CD4-positive, alpha-beta T cell treated with Interleukin-6 for 4 hours (primary cell): ENCODE results near the gene CYTH3.
"Not testable (repeated sequence)": the region's sequence is repeated elsewhere in the genome, so short reads cannot be mapped to it uniquely, and the experiment has no call there.

ENCODE experiments used
- DNase-seq: peaks from one replicate; pipeline ENCODE4 v3.0.0-alpha.2; 2020; ENCODE audit warnings: mixed read lengths

The CYTH3 gene

DNA sequence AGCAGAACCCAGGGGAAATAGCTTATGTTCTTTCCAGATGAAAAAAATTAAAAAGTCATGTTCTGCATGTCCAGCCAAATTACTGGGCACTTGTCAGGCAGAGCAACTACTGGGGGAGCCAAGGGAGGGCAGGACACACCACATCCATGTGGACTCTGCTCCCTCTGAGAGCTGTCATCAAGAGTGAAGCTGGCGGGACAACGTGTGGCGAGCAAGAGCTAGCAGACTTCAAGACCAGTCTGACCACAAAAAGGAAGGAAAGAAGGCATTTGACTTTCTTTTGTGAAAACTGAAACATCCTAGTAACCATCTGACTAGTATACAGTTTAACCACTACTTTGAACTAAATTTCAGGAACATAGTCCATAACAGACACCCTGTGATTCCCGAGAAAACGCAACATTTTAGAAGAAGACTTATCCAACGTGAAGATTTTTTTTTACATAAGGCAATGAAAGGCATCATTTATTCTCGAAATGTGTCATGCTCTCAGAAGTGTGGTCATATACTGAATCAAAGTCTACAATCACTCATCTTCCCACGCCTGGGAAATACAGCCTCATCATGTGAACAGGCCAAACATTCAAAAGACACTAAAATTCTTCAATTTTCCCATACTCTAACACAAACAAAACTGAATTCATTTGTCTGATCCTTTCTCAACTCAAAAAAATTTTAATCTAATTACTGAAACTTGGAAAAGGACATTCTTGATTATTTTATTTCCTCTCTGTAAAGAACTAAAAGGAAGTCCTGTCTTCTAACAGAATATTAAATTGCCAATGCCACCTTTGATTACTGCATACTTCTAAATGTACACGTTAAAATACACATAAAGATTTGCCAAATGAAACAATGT, 15.5 kb downstream of the CYTH3 start:
- no peak for DNase-seq

DNA sequence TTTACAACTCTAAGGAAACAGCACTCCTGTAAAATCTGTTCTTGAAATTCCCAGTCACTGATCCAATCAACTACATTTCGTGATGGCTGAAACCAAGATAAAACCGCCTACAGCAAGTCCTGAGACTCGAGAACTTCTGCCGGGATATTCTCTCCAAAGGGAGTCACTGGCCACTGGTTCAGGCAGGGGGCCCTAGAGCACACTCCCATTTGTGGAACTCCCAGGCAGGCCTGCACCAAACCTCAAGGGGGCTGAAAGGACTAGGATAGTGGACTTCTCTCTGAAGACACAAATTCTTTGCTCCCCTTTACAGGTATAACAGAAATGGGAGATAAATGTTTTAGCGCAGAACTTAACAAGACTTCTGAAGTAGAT, 16.3 kb downstream of the CYTH3 start:
- DNase-seq, result no peak

DNA sequence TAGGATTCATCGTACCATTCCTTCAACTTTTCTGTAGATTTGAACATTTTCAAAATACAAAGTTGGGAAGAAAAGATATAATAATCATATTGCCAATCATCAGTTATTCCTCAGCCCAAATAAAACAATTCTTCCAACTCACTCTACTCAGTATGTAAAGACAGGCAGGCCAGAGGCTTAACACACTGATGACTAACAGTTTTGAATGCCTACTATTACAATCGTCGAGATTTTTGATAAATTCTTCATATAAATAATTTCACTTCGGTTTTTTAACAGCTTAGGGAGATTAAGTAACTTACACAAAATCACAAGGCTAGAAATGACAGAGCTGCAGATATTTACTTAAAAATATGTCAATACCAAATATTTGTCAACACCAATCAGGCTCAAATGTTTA, 17.6 kb downstream of the CYTH3 start:
- DNase-seq, result no peak

DNA sequence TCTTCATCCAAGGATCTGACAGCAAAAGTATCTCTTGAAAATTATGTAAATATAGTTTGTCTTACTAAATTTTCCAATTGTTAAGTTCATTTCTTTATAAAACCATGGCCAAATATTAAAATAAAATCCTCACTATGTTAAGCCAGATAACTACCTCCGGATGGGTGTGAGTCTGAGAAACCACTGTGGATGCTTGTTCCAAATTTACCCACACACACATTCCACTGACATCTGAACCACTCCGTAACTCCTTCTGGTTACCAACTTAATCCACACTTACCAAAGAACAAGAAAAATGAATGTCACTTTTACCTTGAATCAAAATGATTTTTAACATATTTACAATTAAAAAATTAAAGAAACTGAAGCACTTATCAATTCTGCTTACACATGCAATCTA, 19.7 kb downstream of the CYTH3 start:
- DNase-seq, result no peak

DNA sequence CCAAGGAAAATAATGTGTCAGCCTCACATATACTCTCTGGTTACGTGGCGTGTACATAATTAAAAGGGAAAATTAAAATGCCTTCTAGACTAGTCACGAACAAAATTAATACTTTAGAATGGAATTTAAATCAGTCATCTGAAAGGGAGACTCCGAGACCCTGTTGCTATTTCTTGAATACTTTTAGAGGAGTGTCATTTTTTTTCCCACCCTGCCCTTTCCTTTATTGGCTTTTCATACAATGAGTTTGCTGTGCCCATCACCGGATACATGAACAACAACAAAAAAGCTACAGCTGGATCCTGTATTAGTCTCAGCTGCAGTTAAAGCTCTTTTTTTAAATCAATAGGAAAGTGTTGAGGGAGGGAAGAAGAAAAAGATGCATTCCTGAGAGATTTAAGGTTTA, 20.1 kb downstream of the CYTH3 start:
- DNase-seq, result no peak

DNA sequence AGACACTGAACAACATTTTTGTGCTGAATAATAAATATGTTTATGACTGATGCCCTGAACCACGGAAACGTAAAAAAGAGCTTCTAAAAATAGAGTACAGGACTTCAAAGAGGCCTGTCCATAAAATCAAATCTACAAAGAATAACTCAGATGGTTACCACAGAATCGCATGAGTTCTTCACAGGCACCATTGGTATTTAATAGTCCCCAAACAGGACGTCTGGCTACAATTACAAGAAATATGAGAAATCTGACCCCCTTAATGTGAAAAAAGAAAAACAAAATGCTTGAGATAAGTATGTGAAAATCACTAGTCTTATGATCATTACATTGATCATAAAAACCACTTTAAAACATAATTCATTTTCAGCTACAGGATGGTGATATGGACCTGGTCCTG, 20.8 kb downstream of the CYTH3 start:
- no peak for DNase-seq

DNA sequence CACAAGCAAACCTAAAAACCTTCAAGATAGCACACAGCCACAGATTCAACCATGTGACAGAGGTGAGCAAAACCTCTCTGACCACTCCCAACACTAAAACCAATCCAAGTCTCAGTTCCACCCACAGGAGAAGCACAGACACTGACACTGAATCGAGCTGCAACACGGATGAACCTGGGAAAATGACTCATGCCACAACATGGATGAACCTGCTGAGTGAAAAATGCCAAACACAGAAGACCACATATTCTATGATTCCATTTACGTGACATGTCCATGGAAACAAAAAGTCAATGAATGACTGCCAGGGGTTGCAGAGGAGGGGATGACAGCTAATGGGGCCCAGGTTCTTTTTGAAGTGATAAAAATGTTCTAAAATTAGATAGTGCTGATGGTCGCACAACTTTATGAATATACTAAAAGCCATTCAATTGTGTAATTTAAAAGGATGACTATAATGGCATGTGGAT, 22.0 kb downstream of the CYTH3 start:
- no peak for DNase-seq

DNA sequence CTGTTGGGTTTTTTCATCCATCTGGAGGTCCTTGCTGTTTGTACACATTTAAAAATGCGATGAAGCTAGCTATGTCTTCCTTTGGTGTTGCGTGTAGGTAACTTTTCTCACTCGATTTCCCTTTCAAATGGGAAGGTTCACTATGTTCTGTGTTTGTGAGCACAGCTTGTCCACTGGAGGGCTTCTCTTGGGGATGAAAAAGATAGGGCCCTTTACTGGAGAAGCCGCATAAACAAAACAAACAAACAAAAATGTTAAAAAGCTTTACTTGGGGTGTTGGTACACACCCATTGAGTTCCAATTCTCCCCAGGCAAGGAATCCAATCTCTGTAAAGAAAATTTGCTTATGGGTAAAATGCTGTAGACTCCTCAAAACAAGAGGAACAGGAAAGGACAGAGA, 23.4 kb downstream of the CYTH3 start:
- no peak for DNase-seq

DNA sequence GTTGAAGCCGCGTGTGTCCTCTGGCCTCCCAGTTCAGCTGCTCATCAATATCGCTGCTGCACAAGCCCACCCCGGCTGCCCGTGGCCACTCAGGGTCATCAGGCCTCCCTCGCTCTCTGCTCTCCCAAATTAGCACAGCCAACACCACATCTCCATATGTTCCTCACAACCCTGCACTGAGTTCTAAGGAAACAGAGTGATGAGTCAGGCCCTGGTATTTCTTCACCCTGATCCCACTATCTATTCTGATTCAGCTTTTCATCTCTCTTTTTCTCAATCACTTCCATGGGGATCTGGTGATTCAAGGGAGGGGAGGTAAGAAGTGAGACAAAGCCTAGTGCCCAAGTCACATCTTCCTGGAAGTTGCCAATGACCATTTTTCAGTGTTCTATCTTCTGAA, 23.8 kb downstream of the CYTH3 start:
- no peak for DNase-seq

DNA sequence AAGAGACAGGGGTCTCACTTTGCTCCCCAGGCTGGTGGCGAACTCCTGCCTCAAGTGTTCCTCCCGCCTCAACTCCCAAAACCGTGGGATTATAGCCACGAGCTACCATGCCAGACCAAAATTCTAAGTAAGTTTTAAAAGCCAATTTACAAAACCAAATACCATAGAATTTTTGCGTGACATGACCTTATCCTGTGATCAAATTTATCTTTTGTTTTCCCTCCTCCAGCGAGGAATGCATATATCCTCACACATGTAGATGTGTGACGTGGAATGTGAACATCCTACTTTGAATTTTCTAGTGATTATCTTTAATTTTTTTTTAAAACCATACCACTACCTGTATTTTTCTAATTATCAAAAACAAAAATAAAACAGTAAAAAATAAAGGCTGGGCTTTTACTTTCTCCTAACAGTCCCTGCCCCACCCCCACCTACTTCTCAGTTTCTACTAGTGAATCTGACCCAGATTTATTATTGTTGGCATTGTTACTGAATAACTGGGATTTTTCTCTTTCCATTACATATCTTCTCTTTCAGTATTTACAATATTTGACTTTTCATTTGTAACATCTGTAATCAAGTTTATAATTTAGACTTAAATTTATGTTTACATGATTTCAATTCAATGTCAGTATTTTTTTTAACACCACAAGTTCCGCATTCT, 26.0 kb downstream of the CYTH3 start:
- DNase-seq, result no peak

DNA sequence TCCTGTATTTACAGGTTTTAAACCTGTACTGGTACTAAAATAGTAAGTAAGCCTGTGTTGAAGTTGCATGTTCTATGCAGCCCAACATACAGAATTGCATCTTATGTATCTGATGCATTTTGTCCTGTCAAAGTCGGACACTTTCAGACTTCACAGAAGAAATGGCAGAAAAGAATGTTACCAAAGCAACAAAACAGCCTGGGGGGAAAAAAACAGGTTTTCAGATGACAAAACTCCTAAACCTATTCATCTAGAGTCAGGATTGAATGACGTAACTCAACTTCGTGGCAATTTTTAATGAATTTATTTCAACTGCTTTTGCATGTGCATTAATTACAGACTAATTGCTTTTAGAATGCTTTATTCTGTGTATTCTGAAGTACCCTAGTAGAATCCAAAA, 28.4 kb downstream of the CYTH3 start:
- DNase-seq, result no peak

DNA sequence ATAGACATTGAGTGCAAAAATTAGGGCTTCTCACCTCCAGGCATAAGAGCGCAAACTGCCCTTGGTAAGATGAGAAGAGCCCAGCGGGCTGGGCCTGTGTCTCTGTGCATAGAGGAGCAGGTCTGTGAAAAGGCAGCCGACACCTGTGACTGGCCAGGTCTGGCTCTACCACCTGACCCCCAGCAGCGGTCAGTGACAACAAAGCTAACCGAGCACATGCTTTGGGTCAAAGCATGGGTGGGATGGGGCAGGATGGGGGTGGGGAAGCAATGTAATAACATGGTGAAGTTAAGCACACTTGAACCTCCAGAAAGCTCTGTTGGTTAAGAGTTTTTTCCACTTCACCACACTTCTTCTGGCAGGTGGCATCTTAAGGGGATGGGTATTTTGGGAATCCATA, 29.3 kb downstream of the CYTH3 start:
- no peak for DNase-seq

DNA sequence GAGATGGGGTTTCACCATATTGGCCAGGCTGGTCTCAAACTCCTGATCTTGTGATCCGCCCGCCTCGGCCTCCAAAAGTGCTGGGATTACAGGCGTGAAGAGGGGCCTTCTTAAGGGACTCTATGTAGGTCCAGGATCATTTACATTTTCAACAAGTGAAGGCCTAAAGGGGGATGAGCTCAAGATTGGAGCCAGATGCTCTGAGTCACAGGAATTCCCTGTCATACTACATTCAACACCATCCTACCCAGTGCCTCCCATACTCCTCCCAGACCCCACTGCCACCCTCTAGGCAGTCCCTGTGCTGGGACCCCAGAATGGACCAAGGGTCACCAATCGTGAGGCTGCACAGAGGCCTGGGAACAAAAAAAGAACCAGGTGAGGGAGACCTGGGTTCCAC, 29.9 kb downstream of the CYTH3 start:
- no peak for DNase-seq

DNA sequence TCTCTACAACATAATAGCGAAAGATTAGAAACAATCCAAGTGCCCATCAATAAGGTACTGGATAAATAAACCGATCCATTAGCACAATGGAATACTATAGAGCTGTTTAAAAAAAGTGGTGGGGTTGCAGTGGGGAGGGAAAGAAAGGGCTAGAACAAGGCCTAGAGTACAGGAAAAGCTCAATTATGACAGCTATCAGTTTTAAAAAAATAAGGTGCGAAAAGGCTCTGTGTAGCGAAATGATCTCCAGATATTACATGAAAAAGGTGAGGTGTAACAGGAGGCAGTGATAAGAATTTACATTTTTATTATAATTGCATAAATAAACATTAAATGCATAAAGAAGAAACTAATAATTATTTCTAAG, 30.8 kb downstream of the CYTH3 start:
- no peak for DNase-seq

DNA sequence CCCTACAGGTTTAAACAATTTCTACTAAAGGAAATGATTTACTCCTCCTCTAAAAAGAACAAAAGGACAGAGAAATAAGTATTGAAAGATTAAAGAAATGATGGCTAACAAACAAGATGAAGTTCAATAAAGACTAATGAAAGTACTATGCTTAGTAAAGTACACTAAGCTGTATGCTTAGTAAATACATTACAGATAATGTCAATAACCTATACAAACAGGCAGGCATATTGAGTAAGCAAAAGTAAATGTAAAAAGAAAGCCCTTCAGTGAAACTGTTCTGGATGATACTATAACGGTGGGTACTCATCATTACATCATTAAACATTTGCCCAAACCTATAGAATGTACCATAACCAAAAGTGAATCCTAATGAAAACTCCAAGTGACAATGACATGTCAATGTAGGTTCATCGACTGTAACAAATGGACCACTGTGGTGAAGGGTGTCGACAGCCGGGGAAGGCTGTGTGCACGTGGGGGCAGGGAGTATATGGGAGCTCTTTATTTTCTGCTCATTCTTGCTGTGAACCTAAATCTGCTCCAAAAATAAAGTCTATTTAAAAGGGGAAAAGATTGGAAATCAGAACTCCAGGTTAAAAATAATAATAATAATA, 34.0 kb downstream of the CYTH3 start:
- no peak for DNase-seq

DNA sequence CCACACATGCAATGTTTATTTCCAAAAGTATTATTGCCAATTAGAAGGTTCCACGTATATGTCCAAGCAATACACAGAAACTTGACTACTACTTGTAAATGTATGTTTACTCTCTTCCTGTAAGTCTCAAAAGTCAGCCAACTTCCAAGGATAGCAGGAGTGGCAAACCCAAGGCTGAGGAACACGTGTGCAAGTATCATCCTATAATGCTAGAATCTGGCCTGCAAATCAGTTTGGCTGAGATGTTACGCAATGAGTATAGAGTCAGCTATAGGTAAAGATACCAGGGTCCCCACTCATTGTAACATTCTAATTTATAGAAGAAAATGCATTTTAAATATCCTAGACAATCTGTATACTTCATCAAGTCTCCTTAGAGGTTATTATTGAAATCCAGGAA, 34.7 kb downstream of the CYTH3 start:
- DNase-seq, result no peak

DNA sequence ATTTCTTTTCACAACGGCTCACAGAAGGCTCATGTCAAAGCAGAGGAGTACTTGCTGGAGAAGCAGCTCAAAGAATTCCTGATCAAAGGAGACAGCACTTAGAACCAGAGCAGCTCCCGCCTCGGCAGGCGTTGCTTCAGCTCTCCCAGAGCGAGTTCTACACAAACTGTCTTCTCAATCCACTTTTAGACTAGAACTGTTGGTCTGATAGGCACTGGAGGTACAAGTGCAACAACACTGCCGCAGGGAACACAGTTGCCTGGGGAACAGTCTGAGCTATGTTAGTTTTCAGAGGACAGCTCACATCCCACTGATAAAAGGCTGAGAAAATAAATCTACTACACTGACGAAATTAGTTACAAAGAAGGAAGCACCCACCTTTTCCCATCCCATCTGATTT, 35.4 kb downstream of the CYTH3 start:
- DNase-seq, result no peak

DNA sequence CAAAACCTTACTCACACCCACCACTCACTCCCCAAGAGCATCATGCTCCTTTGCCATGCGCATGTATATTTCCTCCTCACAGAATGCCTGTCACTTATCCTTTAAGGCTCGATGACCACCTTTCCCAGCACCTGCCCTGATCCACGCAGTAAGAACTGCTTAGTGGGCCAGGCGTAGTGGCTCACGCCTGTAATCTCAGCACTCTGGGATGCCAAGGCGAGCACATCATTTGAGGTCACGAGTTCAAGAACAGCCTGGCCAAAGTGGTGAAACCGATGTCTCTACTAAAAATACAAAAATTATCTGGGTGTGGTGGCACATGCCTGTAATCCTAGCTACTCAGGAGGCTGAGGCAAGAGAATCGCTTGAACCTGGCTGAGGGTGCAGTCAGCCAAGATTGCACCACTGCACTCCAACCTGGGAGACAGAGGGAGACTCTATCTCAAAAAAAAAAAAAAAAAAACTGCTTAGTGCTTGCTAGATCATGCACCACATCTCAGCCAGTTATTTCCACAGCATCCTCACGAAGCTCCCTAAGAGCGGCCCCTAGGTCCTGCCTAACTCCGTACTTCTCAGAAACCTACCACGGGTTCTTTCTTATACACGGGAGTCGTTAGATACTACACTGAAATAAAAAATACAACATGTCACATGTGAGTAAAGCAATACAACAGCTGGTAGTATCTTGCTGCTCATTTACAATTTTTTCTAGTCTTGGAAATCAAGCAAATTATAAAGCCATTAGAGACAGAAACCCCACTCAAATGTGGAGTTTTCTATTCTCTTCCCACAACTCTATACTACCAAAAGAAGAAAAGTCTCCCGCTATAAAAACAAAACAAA, 37.2 kb downstream of the CYTH3 start:
- DNase-seq, result no peak

DNA sequence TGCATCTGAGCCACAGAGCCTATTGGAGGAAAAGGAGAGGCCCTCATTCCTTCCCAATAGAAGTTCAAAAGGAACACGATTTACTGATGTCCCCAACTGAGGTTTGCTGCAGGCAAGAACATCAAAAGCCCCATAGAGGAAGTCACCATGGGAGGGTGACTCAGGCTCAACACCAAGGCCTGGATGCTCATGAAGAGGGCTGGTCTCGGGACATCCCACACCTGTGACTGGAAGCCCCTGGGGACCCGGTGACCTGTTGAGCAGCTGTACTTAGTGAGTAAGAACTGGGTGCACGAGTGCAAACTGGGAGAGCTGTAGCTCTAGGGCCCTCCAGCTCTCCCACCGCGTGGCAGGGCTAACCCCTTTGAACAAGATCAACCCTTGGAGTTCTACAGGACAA, 38.0 kb downstream of the CYTH3 start:
- peak; percentile 42 for DNase-seq

DNA sequence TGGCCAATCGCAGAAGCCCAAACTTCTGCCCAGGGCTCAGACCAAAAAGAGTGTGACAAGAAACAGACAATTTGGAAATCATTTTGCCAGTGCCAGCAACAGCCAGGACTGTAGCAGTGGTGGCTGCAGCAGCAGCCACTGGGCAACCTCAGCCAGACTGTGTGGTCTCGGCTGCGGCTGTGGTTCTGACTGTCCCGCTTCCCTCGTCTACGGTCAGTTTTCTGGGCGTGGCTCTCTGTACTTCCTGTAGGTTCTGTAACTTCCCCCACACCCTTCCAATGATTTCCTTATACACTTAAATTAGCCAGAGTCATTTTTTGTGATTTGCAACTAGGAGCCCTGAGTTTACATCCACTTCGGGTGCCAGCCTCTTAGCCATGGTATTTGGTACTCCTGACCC, 39.9 kb downstream of the CYTH3 start:
- no peak for DNase-seq

DNA sequence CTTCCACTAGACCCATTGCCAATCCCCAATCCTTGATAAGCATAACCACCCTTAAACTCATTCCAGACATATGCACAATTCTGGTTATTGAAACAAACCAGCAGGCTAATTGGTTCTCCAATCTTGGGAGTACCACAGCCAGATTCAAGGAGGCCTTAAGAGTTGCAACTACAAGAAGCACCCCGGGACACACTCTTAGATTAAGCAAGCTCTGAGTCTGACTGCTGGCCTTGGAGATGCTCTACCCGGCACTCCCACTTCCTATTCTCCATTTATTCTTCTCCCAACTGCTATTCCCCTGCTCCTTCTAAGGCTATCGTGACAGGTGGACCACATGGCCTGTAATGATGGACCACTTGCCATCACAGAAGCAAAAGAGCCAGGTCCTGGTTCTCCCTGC, 40.3 kb downstream of the CYTH3 start:
- DNase-seq, result no peak

DNA sequence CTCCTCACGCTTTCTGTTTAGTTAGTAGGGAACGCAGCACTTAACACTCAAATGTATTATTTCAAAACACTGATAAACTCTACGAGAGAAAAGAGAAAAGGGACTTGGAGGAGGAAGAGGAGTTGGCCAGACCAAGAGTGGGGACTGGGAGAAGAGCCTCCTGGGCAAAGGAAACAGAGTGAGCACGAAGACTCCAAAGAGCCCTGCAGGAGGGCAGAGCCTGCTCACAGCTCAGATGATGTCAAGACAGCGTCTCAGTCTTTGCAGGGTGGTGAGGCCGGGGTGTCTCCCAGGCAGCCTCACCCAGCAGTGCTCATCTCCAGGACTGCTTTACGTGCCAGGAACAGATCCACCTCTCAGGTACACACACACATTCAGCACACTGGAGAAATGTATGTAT, 41.2 kb downstream of the CYTH3 start:
- DNase-seq, result no peak

DNA sequence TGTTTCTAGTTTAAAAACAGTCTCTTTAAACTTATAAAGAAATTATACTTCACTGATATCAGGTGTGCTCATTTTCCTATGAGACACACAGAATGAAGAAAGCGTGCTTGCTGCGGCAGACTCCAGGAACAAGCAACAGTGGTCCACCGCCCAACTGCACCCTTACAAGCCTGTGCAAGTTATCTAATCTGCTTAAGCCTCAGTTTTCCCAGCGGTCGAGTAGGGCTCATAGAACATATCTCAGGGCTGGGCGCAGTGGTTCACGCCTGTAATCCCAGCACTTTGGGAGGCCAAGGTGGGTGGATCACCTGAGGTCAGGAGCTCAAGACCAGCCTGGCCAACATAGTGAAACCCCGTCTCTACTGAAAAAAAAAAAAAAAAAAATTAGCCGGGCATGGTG, 43.1 kb downstream of the CYTH3 start:
- not testable (repeated sequence) for DNase-seq
